ENCODE results near the gene TMEM120A.
"Not testable (repeated sequence)": the region's sequence is repeated elsewhere in the genome, so short reads cannot be mapped to it uniquely, and the experiment has no call there.

Gene TMEM120A
- total RNA-seq = 8.0 to 17.3 reads per million in 2 donors

DNA sequence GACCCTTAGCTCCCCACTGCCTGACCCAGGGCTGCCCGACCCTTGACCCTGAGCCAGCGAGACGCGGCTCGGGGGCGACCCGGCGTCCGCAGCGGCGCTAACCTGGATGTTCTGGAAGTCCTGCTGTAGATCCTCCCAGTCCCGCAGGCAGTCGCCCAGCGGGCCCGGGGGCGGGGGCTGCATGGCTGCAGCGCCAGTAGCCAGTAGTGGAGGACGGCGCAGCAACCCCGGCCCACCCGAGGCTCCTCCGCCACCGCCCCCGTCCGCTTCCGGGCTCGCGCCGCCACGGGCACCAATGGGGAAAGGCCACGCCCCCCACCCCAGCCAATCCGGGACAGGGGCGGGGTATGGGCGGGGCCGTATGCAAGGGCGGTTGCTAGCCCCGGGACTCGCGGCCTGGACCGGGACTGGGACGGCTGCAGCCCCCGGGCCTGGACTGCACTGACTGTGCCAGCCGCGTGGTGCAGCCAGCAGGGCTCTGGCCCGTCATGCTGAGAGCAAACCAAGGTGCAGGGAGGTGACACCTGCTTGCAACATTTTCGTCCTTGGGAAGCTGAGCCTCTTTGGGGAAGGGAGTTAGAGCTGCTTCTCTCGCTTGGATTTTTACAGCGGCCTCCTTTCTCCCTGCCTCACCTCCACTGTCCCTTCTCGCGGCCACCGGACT lies at the start of gene TMEM120A:
TSS of gene TMEM120A (minus strand) at position 208 of the 664 bp plus-strand sequence. CDS start at position 183, 25 bp downstream.
- peak; percentile 97 for DNase-seq

DNA sequence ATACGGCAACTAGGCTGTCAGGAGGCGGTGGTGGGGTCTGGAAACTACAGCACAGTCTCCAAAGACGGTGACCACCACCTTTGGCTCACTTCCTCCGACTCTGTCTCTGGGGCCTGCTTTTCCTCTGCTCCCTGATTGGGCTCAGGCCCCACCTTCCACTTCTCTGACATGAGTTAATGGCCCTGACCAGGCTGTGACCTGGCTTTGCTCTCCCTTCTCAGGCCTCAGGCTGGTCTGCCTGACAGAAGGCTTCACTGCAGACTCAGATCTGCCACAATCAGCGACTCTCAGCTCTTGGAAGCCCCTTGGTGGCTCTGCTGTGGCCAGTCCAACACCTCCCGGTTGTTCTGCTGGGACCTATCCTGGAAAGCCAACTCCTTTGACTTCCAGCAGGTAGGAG lies 45.7 kb upstream of the TMEM120A start:
- DNase-seq = no peak

DNA sequence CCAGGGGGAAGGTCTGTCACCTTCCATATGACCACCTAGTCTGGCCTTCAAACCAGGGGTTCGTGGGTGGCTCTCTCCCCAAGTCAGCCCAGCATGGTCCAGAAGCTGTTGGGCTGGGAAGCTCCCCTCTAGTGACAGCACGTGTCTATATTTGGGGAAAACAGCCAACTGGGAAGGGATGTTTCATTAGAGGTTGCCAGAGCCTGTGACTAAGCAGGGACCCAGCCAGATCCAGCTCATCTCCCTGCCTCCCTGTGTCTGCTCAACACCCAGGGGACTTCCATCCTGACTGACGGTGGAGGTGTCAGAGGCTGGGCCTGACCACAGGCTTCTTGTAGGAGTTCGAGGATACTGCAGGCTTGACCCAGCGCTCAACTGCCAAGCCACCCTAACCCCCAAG lies 42.9 kb upstream of the TMEM120A start:
- DNase-seq = no peak

DNA sequence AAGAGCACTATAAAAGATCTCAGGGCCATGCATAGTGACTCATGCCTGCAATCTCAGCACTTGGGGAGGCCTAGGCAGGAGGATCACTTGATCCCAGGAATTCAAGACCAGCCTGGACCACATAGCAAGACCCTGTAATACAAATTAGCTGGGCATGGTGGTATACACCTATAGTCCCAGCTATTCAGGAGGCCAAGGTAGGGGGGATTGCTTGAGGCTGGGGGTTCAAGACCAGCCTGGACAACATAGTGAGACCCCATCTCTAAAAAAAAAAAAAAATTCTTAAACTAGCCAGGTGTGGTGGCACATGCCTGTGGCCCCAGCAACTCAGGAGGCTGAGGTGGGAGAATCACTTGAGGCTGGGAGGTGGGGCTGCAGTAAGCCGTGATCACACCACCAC lies 37.6 kb upstream of the TMEM120A start:
- DNase-seq = no peak

DNA sequence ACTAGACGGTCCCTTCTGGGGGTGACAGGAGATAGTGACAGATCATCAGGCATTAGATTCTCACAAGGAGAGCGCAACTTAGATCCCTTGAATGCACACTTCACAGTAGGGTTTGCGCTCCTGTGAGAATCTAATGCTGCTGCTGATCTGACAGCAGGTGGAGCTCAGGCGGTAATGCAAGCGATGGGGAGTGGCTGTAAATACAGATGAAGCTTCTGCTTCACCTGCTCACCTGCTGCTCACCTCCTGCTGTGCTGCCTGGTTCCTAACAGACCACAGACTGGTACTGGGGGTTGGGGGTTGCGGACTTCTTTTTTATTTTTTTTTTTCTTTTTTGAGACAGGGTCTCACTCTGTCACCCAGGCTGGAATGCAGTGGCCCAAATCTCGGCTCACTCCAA lies 35.3 kb upstream of the TMEM120A start:
- not testable (repeated sequence) for DNase-seq

DNA sequence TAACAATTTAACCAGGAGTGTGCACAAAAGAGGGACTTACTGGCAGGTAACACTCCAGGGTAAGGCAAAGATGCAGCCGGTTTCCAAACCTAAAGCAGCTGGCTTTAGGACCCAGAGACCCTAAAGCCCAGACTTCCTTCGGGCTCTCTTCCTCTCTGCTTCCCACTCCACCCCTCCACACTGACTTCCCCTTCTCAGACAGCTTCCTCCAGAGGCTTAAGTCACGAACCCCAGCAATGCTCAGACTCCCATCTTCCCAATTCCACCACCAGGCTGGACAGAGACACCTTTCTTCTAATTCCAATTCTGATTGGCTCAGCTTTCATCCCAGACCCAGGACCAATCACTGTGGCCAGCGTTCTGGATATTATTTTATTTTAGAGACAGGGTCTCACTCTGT lies 28.6 kb upstream of the TMEM120A start:
- DNase-seq = no peak

DNA sequence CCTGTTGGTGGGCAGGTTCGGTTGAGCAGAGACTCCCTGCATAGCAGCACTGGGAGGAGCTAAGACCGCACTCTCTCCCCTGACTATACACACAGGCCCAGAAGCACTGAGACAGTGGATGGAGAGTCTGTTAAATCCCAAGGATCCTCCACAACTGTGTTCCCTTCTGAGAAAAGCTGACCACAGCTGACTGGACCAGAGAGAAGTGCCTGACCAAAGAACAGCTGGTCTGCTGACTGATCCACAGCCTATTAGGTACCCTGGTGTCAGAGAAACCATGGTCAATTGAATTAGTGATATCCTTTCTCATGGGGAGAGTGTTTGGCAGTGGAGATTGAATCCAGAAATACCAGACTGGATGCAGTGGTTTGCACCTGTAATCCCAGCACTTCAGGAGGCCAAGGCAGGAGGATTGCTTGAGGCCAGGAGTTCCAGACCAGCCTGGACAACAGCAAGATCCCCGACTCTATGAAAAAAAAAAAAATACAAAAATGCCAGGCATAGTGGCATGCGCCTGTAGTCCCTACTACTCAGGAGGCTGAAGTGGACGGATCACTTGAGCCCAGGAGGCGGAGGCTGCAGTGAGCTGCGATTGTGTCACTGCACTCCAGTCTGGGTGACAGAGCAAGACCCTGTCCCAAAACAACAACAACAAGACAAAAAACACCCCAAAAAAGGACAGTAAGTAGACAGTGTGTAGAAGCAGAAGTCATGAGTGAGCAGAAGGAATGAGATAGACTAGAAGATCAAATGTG lies 27.8 kb upstream of the TMEM120A start:
- DNase-seq = no peak

DNA sequence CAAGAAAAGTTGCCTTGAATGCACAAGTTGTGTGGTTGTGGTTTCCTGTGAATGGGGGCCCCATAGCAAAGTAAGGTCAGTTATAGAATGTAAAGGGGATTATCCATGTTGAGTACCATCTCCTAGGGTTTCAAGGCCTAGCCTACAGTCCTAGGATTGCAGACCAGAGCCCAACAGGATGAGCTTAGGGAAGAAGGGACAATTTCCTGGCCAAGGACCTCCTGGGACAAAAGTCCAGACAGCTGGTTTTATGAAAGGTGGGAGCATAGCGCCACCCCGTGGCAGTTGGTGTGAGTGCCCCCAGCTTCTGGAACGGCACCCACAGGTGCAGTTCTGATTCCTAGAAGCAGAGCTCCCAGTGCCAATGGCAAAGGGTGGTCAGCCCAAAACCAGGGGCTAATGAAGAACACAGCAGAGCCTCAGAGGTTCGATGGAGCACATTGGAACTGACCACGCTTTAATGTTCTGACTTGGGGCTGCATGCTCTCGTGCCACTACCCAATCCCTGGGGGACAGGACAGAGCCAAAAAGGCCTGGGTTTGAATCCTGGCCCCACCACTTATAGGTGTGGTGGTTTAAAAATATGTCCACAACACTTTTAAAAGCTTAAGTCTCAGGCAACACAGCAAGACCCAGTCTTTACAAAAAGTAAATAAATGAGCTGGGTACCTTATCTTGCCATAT lies 25.8 kb upstream of the TMEM120A start:
- DNase-seq = peak; percentile 65

DNA sequence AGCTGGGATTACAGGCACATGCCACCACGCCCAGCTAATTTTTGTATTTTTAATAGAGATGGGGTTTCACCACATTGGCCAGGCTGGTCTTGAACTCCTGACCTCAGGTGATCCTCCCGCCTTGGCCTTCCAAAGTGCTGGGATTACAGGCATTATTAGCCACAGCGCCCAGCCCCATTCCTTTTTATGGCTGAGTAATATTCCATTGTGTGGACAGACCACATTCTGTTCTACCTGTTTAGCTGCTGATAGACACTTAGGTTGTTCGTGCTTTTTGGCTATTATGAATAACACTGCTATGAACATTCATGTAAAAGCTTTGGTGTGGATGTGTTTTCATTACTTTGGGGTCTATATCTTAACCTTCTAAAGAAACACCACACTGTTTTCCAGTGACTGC lies 24.1 kb upstream of the TMEM120A start:
- DNase-seq = not testable (repeated sequence)

DNA sequence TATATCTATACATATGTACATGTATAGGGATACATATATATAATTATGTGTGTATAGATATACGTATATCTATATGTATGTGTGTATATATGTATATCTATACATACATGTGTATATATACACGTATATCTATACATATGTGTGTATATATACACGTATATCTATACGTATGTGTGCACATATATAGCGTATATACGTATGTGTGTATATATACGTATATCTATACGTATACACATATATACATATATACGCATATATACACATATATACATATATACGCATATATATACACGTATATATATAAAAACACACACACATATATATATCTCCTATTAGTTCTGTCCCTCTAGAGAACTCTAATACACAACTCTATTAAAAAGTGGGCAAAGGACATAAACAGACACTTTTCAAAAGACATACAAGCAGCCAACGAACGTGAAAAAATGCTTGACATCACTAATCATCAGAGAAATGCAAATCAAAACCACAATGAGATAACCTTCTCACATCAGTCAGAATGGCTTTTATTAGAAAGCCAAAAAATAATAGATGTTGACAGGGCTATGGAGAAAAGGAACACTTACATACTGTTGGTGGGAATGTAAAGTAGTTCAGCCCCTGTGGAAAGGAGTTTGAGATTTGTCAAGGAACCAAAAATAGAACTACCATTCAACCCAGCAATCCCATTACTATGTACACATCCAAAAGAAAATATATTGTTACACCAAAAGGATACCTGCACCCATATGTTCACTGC lies 22.0 kb upstream of the TMEM120A start:
- no peak for DNase-seq

DNA sequence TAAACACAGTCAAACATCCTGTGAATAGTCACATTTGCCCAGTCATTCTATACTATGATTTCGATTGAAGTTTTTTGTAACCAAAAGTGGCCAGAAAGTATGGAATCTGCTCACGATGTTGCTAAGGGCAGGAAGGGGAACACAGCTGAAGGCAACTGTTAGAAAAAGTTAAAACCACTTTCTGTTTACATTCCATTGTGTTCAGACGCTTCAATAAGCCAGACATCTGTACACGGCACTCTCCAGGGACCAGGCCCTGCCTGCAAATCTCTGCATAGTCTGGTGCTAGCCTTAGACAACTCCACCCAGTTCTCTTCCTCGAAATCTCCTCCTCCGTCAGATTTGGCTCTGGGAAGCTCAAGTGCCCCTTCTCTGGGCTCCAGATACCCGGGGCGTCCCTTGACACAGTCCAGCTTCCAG lies 17.1 kb upstream of the TMEM120A start:
- DNase-seq = no peak

DNA sequence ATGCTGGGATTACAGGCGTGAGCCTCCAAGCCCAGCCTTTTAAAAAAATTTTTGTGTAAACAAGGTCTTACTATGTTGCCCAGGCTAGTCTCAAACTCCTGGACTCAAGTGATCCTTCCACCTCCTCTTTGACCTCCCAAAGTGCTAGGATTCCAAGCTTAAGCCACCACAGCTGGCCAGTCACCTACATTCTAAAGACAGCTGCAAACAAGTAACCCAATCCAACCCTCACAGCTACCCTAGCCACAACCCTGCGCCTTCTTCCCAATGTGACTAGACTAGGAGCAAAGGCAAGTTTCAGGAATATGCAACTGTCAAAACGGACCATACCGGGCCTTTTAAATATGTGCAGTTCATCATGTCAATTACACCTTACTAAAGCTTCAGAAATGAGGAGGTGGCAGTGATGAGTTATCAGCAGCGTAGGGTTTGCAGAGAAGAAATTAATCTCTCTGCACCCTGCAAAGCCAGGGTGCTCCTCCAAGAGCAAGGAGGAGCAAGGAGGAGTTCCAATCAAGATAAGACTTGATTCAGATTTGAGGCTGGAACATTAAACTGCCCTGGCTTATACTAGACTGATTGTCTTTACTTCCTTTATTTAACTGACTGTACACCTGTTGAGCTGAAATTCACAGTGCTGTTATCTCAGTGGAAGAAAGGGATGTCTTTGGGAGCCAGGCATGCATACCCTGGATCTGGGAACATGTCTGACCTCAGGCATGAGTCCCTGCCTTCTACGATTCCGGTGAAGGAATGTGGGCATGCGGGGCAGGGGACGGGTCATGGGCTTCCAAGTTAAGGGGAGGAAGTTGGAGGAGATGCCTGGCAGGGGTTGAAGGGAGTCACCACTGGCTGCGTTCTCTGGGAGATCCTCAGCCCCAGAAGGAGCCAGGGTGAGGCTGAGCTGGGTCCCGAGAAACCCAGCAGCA lies 15.5 kb upstream of the TMEM120A start:
- no peak for DNase-seq

DNA sequence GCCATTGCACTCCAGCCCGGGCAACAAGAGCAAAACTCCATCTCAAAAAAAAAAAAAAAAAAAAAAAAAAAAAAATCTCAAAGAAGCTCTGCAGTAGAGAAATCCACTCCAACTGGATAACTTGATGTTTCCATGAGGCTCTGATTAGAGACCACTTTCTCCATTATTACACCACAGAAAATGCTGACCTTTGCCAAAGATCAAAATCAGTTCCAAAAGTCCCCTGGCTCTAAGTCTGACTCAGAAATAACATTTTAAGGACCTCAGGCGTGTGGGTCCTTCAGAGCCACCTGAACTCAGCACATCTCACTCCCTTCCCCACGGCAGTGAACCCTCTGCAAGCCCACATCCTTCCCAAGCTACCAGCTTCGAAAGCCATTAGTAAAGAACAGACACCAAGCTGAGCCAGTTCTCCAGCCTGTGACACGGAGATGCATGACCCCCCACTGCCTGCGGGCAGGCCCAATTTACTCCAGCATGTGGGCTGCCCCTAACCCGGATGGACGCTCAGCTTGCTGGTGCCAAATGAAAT lies 13.8 kb upstream of the TMEM120A start:
- DNase-seq = no peak

DNA sequence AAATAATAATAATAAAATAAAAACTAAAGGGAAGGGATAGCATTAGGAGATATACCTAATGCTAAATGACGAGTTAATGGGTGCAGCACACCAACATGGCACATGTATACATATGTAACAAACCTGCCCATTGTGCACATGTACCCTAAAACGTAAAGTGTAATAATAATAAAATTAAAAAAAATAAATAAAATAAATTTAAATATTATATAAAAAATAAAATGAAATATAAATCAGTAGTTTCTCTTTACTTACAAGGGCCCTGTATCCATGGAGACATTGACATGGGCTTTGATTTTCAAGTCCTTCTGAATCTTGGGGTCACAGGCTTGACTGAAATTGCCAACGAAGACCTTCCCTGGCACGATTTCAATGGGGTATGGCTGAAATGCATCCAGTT lies 10.6 kb upstream of the TMEM120A start:
- DNase-seq = not testable (repeated sequence)

DNA sequence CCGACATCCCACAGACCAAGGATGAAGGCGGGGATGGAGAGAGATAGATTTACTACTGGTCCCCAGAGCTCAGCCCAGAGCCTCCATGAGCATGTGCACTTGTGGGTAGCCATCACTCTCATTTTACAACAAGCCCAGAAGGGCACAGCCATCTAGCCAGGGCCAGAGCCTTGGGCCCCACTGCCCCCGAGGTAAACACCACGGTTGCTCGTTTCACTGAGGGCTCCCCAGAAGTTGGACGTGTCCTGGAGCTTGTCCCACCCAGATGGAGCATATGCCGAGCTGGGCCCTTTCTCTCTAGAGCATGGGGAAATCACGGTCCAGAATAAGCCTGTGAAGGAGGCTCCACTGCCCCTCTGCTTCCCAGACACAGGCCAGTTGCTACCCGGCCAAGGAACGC lies 9.0 kb upstream of the TMEM120A start:
- DNase-seq = no peak

DNA sequence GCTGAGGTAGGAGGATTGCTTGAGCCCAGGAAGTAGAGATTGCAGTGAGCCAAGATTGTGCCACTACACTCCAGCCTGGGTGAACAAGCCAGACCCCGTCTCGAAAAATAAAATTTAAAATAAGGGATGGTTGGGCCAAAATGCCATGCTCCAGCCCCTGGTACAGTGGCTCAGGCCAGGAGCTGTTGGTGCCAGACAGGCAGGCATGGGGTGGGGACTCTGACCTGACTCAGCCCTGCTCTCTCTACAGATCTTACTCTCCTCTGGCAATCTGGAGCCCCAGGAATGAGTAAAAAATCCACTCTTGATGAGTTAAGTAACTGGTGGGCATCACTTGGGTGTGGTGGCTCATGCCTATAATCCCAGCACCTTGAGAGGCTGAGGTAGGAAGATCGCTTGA lies 8.4 kb upstream of the TMEM120A start:
- no peak for DNase-seq

DNA sequence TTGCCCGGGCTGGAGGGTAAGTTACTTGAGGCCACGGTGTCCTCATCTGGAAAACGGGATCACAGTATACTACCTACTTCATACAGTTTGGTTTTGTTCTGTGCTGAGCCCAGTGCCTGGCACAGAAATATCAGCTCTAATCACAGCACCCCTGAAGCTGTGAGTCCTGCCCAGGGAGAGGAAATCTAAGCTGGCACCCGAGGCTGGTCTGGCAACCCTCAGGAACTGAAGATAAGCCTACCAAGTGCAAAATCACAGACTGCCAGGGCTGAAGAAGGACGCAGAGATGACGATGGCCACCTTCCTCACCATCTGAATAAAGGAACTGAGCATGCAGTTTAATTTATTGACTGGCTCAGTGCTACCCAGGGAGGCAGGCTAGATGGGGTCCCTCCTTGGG lies 7.7 kb upstream of the TMEM120A start:
- DNase-seq = no peak

DNA sequence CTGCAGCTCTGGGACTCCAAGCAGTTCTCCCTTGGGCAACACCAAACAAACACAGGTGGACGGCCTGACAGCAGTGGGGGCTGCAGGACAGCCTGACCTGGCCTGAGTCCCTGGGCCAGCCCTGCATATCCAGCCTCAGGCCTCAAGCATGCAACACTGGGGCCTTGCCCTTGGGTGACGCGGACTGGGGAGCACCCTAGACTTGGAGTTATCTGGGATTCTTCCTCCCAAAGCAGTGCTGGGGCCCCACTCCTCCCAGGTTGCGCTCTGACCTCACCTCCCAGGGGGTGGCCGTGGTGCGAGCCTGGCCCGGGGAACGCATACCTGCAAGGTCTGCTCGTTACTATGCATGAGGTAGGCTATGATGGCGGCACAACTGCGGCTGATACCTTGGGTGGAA lies 6.2 kb upstream of the TMEM120A start:
- DNase-seq = no peak

DNA sequence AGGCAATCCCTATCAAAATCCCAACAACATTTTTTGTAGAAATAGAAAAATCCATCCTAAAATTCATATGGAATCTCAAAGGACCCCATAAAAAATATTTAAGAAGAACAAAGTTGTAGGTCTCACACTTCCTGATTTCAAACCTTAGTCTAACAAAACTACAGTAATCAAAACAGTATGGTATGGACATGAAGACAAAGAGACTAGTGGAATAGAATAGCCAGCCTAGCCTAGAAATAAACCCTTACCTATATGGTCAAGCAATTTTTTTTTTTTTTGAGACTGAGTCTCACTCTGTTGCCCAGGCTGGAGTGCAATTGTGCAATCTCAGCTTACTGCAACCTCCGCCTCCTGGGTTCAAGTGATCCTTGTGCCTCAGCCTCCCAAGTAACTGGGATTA lies 3.6 kb upstream of the TMEM120A start:
- no peak for DNase-seq

DNA sequence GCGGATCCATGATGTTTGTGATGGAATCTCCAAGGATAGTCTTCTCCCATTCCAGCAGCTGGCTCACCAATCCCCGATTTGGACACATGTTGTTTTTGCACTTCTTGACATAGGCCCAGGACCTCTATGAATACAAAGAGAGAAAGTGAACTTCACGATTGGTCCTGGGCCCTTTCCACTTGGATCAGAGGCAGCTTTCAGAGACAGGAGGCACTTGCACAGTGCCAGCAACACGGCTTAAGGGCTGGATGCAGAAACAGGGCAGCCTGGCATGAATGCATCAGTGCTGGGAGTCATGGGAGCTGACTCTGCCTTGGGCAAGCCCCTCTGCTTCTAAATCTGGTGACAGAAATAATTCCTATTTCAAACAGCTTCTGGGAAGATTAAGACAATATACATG lies 2.1 kb upstream of the TMEM120A start:
- DNase-seq = no peak

DNA sequence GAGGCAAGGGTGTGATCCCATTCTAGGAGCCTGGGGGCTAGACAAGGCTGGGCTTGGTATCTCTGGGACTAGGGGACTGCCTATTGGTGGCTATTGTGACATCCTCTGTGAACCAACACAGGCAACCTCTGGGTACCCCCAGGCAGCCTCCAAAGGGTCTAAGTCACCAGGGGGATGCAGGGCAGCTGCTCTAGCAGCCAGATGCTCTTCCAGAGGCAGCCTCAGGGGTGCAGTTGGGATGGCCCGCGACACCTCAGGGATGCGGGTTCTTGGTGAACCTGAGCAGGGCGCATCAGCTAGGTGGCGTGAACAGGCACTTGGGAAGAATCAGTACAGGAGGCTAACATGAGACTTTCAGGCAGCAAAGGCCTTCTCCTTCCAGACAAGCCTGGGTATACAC lies 1.6 kb upstream of the TMEM120A start:
- no peak for DNase-seq

DNA sequence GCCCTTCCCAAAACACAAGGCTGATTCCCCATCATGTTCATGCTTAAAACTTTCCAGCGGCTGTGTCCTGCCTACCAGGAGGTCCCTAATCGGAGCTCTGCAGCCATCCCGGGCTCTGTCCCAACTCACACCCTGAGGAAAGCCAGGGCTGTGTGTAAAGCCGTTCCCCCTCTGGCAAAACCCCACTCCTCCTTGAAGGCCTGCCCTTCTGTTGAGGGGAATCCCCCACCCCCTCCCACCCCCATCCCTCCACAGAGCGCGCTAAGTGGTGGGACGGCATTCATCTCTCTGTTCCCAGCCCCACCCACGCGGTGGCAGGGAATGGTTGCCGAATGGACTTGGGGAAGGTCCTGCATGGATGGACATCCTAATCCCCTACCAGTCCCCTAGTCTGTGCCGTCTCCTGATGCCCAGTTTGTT lies 667 bp upstream of the TMEM120A start:
- DNase-seq = no peak
